Esophagus squamous epithelium (tissue), 5 donors: ENCODE data around the gene CAMK2G. TPM values are rescaled to one million over a fixed set of nuclear protein-coding genes. Genes with fewer than 3 reads are reported as not detected.

Experiments used
- DNase-seq: peaks from one replicate; lab custom pipeline; 2025; lab: John Stamatoyannopoulos, UW
- H3K27ac ChIP-seq, 4 donors: fragments of 200-600 bp; sonication (generic); one replicate each; pipeline ENCODE4 v1.5.1; 2016 to 2019; ENCODE audit warnings: mild to moderate bottlenecking in 1 of 4
- H3K27me3 ChIP-seq, 4 donors: fragments of 200-600 bp; sonication (generic); 1 replicate in 3 of 4; 2 replicates in 1 of 4; pipeline versions ENCODE4 v1.5.1 to v1.6.0; 2017 to 2021; ENCODE audit warnings: antibody characterized with exemption in 1 of 4
- H3K36me3 ChIP-seq, 3 donors: fragments of 200-600 bp; sonication (generic); one replicate each; pipeline ENCODE4 v1.5.1; 2016 to 2019
- H3K4me1 ChIP-seq, 3 donors: fragments of 200-600 bp; sonication (generic); one replicate each; pipeline ENCODE4 v1.5.1; 2017 to 2019
- H3K4me3 ChIP-seq, 4 donors: fragments of 200-600 bp; sonication (generic); 1 replicate in 3 of 4; 2 replicates in 1 of 4; pipeline ENCODE4 v1.5.1; 2016 to 2019; ENCODE audit warnings: mild to moderate bottlenecking in 2 of 4, moderate library complexity in 1 of 4
- H3K9me3 ChIP-seq, 3 donors: fragments of 200-600 bp; sonication (generic); one replicate each; pipeline ENCODE4 v1.5.1; 2016 to 2019
- CTCF ChIP-seq, 6 experiments: fragments of 450-650 bp in 4 of 6; fragments of 200-600 bp in 2 of 6; sonication (generic) in 2 of 6; IDR thresholded peaks; one replicate each; pipeline ENCODE4 v1.5.1; 2016 to 2019; ENCODE audit warnings: antibody characterized with exemption in 6 of 6, mild to moderate bottlenecking in 4 of 6, moderate library complexity in 4 of 6
- POLR2A ChIP-seq, 4 donors: fragments of 450-650 bp; IDR thresholded peaks; one replicate each; pipeline ENCODE4 v1.6.1; 2017; ENCODE audit warnings: antibody characterized with exemption in 4 of 4, mild to moderate bottlenecking in 4 of 4, moderate library complexity in 3 of 4
- WGBS, 2 donors: methylation state at CpG; one replicate each; pipeline ENCODE4 v1.1.5; 2018; 5-methylcytosine and 5-hydroxymethylcytosine counted together
- intact Hi-C: fragments of 100-400 bp; cut with DNase I; formaldehyde crosslinking; loops from one replicate; pipeline ENCODE4 v1.15.0; 2022
- total RNA-seq, 4 donors: library from RNA; depleted of rRNA; stranded (reverse); fragments of >200 nt; gene quantifications; one replicate each; pipeline ENCODE4 v1.1.0, GENCODE V29; 2016
- donor health status: DM: yes; HTN: yes; CAD: no.

CAMK2G gene
- total RNA-seq, 4 donors from 2014 or later: 15.5 to 37.0 (median 28.6) TPM

GRCh38 chr10:73848821-73849489 lies 25.4 kb downstream of the CAMK2G start:
- H3K27me3 ChIP-seq: no peaks in the 10 kb centered on the region
- 33 to 40% methylated on average over 12 to 15 of the region's 17 CpGs for WGBS, 2 donors
- no peaks in the 10 kb centered on the region for H3K9me3 ChIP-seq
- H3K36me3 ChIP-seq: peaks cover 33 to 99% (median 37%) of the 10 kb centered on the region in 3 donors
- intact Hi-C loops: loop anchor here (5.0 kb wide), 1 partner anchor 33 kb away; no protein-coding TSS in a partner anchor
- peak overlapping the region; percentile 51 to 84 (median 82) for H3K27ac ChIP-seq
- no peak overlapping the region for H3K4me3 ChIP-seq
- peaks cover 5 to 36% (median 9%) of the 10 kb centered on the region in 3 donors for H3K4me1 ChIP-seq
- TF ChIP-seq CTCF (IDR thresholded peaks at IDR 0.05): peak; percentile 99 to 100 (median 99)
- TF ChIP-seq POLR2A (IDR thresholded peaks at IDR 0.05): no peak
- DNase-seq: peak; percentile 32

- H3K9me3 ChIP-seq: no peaks in the 10 kb centered on the region
- intact Hi-C loops: loop anchor here (5.0 kb wide), 1 partner anchor 35 kb away; no protein-coding TSS in a partner anchor
- H3K27me3 ChIP-seq: no peaks in the 10 kb centered on the region
- WGBS, 2 donors: 92 to 100% methylated on average over 4 to 7 of the region's 7 CpGs
- H3K36me3 ChIP-seq: peaks cover 26 to 99% (median 32%) of the 10 kb centered on the region in 3 donors
- H3K27ac ChIP-seq: no peak overlapping the region
- no peak for DNase-seq
- TF ChIP-seq POLR2A (IDR thresholded peaks at IDR 0.05) (no peak), CTCF (IDR thresholded peaks at IDR 0.05) (no peak)
- no peak overlapping the region for H3K4me3 ChIP-seq
- H3K4me1 ChIP-seq: peaks cover 5 to 35% (median 9%) of the 10 kb centered on the region in 3 donors
Observed at GRCh38 chr10:73847031-73847430, 27.3 kb downstream of the CAMK2G start.

GRCh38 chr10:73843261-73843660 lies 31.1 kb downstream of the CAMK2G start:
- peaks cover 37 to 100% (median 53%) of the 10 kb centered on the region in 3 donors for H3K36me3 ChIP-seq
- H3K4me1 ChIP-seq: peaks cover 0 to 11% (median 0%) of the 10 kb centered on the region in 3 donors
- H3K27me3 ChIP-seq: no peaks in the 10 kb centered on the region
- no peak for DNase-seq
- 75 to 90% methylated on average over 2 to 5 of the region's 5 CpGs for WGBS, 2 donors
- no peak overlapping the region for H3K4me3 ChIP-seq
- no peaks in the 10 kb centered on the region for H3K9me3 ChIP-seq
- TF ChIP-seq POLR2A (IDR thresholded peaks at IDR 0.05): no peak
- TF ChIP-seq CTCF (IDR thresholded peaks at IDR 0.05): no peak
- H3K27ac ChIP-seq: no peak overlapping the region
- intact Hi-C loops: no loop called here

GRCh38 chr10:73842349-73842748 lies 32.0 kb downstream of the CAMK2G start:
- WGBS, 2 donors: 86 to 93% methylated on average over 4 to 11 of the region's 11 CpGs
- Histone ChIP-seq H3K9me3 (no peaks in the 10 kb centered on the region), H3K36me3 (peaks cover 28 to 100% (median 53%) of the 10 kb centered on the region in 3 donors), H3K27ac (no peak overlapping the region), H3K27me3 (no peaks in the 10 kb centered on the region), H3K4me1 (peaks cover 0 to 11% (median 0%) of the 10 kb centered on the region in 3 donors), H3K4me3 (no peak overlapping the region)
- TF ChIP-seq POLR2A (IDR thresholded peaks at IDR 0.05): no peak
- TF ChIP-seq CTCF (IDR thresholded peaks at IDR 0.05): no peak
- DNase-seq: no peak
- intact Hi-C loops: no loop called here

GRCh38 chr10:73841526-73842285 lies 32.6 kb downstream of the CAMK2G start:
- no peak overlapping the region for H3K4me3 ChIP-seq
- H3K4me1 ChIP-seq: peaks cover 0 to 11% (median 0%) of the 10 kb centered on the region in 3 donors
- intact Hi-C loops: no loop called here
- no peak overlapping the region for H3K27ac ChIP-seq
- 62 to 79% methylated on average over 2 to 4 of the region's 9 CpGs for WGBS, 2 donors
- TF ChIP-seq CTCF (IDR thresholded peaks at IDR 0.05) (no peak), POLR2A (IDR thresholded peaks at IDR 0.05) (no peak)
- peaks cover 22 to 100% (median 53%) of the 10 kb centered on the region in 3 donors for H3K36me3 ChIP-seq
- H3K9me3 ChIP-seq: no peaks in the 10 kb centered on the region
- DNase-seq: no peak
- H3K27me3 ChIP-seq: no peaks in the 10 kb centered on the region
